Vagina (tissue), 2 donors: Measurements from ENCODE around the gene BSN. TPM values are rescaled to one million over a fixed set of nuclear protein-coding genes. Genes with fewer than 3 reads are reported as not detected.

Experiments
- DNase-seq, 2 donors: peaks; one replicate each; pipeline ENCODE4 v3.0.0-alpha.2; 2017; ENCODE audit errors: extremely low spot score in 2 of 2
- H3K27ac ChIP-seq: fragments of 200-600 bp; sonication (generic); one replicate; pipeline ENCODE4 v1.5.1; 2019
- H3K27me3 ChIP-seq: fragments of 200-600 bp; sonication (generic); one replicate; pipeline ENCODE4 v1.5.1; 2019
- H3K36me3 ChIP-seq, 2 donors: fragments of 200-600 bp; sonication (generic); one replicate each; pipeline ENCODE4 v1.5.1; 2017 to 2019
- H3K4me1 ChIP-seq: fragments of 200-600 bp; sonication (generic); one replicate; pipeline ENCODE4 v1.5.1; 2019
- H3K4me3 ChIP-seq, 2 donors: fragments of 200-600 bp; sonication (generic); 1 replicate in 1 of 2; 2 replicates in 1 of 2; pipeline ENCODE4 v1.5.1; 2016 to 2019
- H3K9me3 ChIP-seq: fragments of 200-600 bp; sonication (generic); one replicate; pipeline ENCODE4 v1.5.1; 2019
- CTCF ChIP-seq, 3 experiments: fragments of 450-650 bp in 2 of 3; fragments of 200-600 bp in 1 of 3; sonication (generic) in 1 of 3; IDR thresholded peaks; one replicate each; pipeline ENCODE4 v1.5.1; 2017 to 2019; ENCODE audit warnings: antibody characterized with exemption in 3 of 3, mild to moderate bottlenecking in 2 of 3, moderate library complexity in 2 of 3
- POLR2A ChIP-seq, 2 donors: fragments of 450-650 bp; IDR thresholded peaks; one replicate each; pipeline ENCODE4 v1.6.1; 2017; ENCODE audit warnings: antibody characterized with exemption in 2 of 2, mild to moderate bottlenecking in 2 of 2, moderate library complexity in 2 of 2
- POLR2AphosphoS5 ChIP-seq, 2 donors: sonication (generic); formaldehyde crosslinking; IDR thresholded peaks; one replicate each; pipeline ENCODE4 v1.9.0; 2017; ENCODE audit warnings: antibody characterized with exemption in 2 of 2, mild to moderate bottlenecking in 2 of 2, low read depth in 1 of 2; ENCODE audit not compliant: insufficient read depth in 1 of 2
- intact Hi-C: fragments of 100-400 bp; cut with DNase I; formaldehyde crosslinking; loops from one replicate; pipeline ENCODE4 v1.15.1; 2023
- small RNA-seq: library from RNA; depleted of rRNA; stranded (forward); fragments of <200 nt; gene quantifications from one replicate; pipeline ENCODE3, GENCODE V24; 2016
- total RNA-seq: library from RNA; depleted of rRNA; stranded (reverse); fragments of >200 nt; gene quantifications from one replicate; pipeline ENCODE4 v1.2.3, GENCODE V29; 2016

The BSN gene
- total RNA-seq, 1 donor from 2014 or later = 0.74 TPM

GRCh38 chr3:49719214-49719884 is 165.1 kb downstream of the BSN start, which contains the start of gene AMIGO3:
Gene AMIGO3, minus strand, starts transcription at chr3:49719684. Its CDS starts 219 bp downstream, at chr3:49719465.
- H3K36me3 ChIP-seq = peaks cover 0 to 20% of the 10 kb centered on the region in 2 donors

More at GRCh38 chr3:49719214-49719884, 165.1 kb downstream of the BSN start, which contains the start of gene AMIGO3:
- Histone ChIP-seq H3K27me3 (no peaks in the 10 kb centered on the region), H3K4me1 (peaks cover 39% of the 10 kb centered on the region), H3K9me3 (no peaks in the 10 kb centered on the region), H3K27ac (peak within 1 kb of the TSS; percentile 1), H3K4me3 (peak within 1 kb of the TSS; percentile 53 to 58)
- intact Hi-C loops = no loop called here
- DNase-seq = peak in 1 of 2 donors; percentile 96
- peak; percentile 57 to 69 for TF ChIP-seq POLR2A (IDR thresholded peaks at IDR 0.05)
- TF ChIP-seq POLR2AphosphoS5 (IDR thresholded peaks at IDR 0.05; ENCODE audit: insufficient read depth in 1 of 2, low read depth in 1 of 2) = peak; percentile 81 to 94
- TF ChIP-seq CTCF (IDR thresholded peaks at IDR 0.05) = peak in 2 of 3 experiments; percentile 23 to 54

Small RNAs within 50 kb of the gene (small RNA-seq; reads per million reads assigned to genes)
- gene AMIGO3 = not detected

Other genes starting within 250 kb of the BSN start
- 45.2 TPM for gene USP4, start 214.4 kb upstream of the BSN start, total RNA-seq
- gene GPX1, start 196.1 kb upstream of the BSN start, total RNA-seq = 326 TPM
- gene RHOA, start 142.5 kb upstream of the BSN start, total RNA-seq = 377 TPM
- 16.7 TPM for gene TCTA, start 142.1 kb upstream of the BSN start, total RNA-seq
- 6.1 TPM for gene AMT, start 132.0 kb upstream of the BSN start, total RNA-seq
- gene NICN1, start 125.2 kb upstream of the BSN start, total RNA-seq = 5.9 TPM
- gene DAG1, start 84.2 kb upstream of the BSN start, total RNA-seq = 46.7 TPM
- 53.3 TPM for gene APEH, start 119.9 kb downstream of the BSN start, total RNA-seq
- gene MST1, start 135.0 kb downstream of the BSN start, total RNA-seq = 10.8 TPM
- gene RNF123, start 135.1 kb downstream of the BSN start, total RNA-seq = 25.8 TPM
- gene AMIGO3, start 165.2 kb downstream of the BSN start, total RNA-seq = not detected
- 19.9 TPM for gene GMPPB, start 169.5 kb downstream of the BSN start, total RNA-seq
- gene IP6K1, start 232.1 kb downstream of the BSN start, total RNA-seq = 46.2 TPM
- gene CDHR4, start 245.4 kb downstream of the BSN start, total RNA-seq = not detected
- gene INKA1, start 248.8 kb downstream of the BSN start, total RNA-seq = 12.5 TPM